Type B pancreatic cell (in vitro differentiated cells): ENCODE results near the gene SEMA3G. TPM values are rescaled to one million over a fixed set of nuclear protein-coding genes. Genes with fewer than 3 reads are reported as not detected.
A peak's percentile ranks its signal among the peaks of the same experiment; 100 is the strongest.

Experiments
- DNase-seq: peaks from one replicate; pipeline ENCODE4 v3.0.0; 2021; ENCODE audit warnings: mixed read lengths; ENCODE audit not compliant: unreplicated experiment; ENCODE audit errors: extremely low spot score
- H3K27ac Mint-ChIP-seq: 2 replicates; pipeline ENCODE4 v1.8.0; 2021; ENCODE audit warnings: mild to moderate bottlenecking, mixed read lengths
- H3K27me3 Mint-ChIP-seq: 2 replicates; pipeline ENCODE4 v1.8.0; 2021; ENCODE audit warnings: mixed read lengths
- H3K36me3 Mint-ChIP-seq: 2 replicates; pipeline ENCODE4 v1.8.0; 2021; ENCODE audit warnings: mixed read lengths
- H3K4me1 Mint-ChIP-seq: one replicate; pipeline ENCODE4 v1.8.0; 2021; ENCODE audit warnings: mixed read lengths; ENCODE audit not compliant: unreplicated experiment
- H3K4me3 Mint-ChIP-seq: 2 replicates; pipeline ENCODE4 v1.8.0; 2021; ENCODE audit warnings: mild to moderate bottlenecking, mixed read lengths
- H3K9me3 Mint-ChIP-seq: 2 replicates; pipeline ENCODE4 v1.8.0; 2021; ENCODE audit warnings: mixed read lengths
- total RNA-seq: library from RNA; stranded (reverse); gene quantifications from 2 replicates; pipeline ENCODE4 v1.2.1, GENCODE V29; 2021; ENCODE audit warnings: low replicate concordance
- TF ChIP-seq, protein P1 (sequence below): fragments of 200-600 bp; sonication (generic); conservative IDR thresholded peaks from 2 replicates; pipeline ENCODE4 v1.5.0; 2021; ENCODE audit warnings: antibody characterized with exemption, mild to moderate bottlenecking

Gene SEMA3G
- total RNA-seq, 1 donor from 2014 or later, result 0.77 TPM

- H3K27ac Mint-ChIP-seq, result peak overlapping the region; percentile 92
- H3K9me3 Mint-ChIP-seq, result no peaks in the 10 kb centered on the region
- H3K27me3 Mint-ChIP-seq, result no peaks in the 10 kb centered on the region
- H3K4me3 Mint-ChIP-seq, result peak overlapping the region; percentile 94
- peaks cover 30% of the 10 kb centered on the region for H3K4me1 Mint-ChIP-seq
- TF ChIP-seq, protein P1, sequence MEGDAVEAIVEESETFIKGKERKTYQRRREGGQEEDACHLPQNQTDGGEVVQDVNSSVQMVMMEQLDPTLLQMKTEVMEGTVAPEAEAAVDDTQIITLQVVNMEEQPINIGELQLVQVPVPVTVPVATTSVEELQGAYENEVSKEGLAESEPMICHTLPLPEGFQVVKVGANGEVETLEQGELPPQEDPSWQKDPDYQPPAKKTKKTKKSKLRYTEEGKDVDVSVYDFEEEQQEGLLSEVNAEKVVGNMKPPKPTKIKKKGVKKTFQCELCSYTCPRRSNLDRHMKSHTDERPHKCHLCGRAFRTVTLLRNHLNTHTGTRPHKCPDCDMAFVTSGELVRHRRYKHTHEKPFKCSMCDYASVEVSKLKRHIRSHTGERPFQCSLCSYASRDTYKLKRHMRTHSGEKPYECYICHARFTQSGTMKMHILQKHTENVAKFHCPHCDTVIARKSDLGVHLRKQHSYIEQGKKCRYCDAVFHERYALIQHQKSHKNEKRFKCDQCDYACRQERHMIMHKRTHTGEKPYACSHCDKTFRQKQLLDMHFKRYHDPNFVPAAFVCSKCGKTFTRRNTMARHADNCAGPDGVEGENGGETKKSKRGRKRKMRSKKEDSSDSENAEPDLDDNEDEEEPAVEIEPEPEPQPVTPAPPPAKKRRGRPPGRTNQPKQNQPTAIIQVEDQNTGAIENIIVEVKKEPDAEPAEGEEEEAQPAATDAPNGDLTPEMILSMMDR, result no peak
- peaks cover 6% of the 10 kb centered on the region for H3K36me3 Mint-ChIP-seq
- DNase-seq, result no peak
Observed at GRCh38 chr3:52454938-52455282, 10.0 kb upstream of the SEMA3G start.

DNA sequence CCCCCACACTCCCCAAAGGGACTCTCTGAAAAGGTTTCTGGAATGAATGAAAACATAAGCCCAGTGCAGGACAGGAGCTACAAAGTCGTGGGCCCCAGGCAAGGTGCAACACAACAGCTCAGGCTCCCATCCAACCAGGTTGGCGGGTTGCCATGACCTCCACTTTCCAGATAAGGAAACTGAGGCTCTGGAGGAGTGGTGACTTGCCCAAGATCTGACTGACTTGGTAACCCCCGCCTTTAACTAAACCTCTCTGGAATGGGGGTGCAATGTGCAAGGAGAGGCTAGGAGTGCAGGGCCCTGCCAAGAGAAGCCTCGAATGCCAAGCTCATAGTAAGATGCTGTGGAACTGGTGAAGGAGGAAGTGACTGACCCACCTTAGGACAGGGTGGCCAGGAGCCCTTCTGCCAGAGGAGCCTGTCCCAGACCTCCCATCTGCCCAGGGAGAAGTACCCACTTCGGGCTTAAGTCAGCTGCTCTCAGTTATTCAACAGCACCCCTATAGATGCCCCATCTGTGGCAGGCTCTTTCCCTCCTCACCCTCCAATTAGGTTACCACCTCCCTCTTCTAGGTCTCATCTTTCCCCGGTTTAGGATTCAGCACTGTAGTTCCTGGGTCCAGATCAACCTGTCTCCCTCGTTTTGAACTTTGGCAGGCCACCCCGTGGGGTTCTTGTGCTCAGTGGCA is 9.5 kb upstream of the SEMA3G start:
- Mint-ChIP-seq H3K27me3 (no peaks in the 10 kb centered on the region), H3K4me3 (peak overlapping the region; percentile 94), H3K27ac (peak overlapping the region; percentile 92), H3K4me1 (peaks cover 30% of the 10 kb centered on the region), H3K9me3 (no peaks in the 10 kb centered on the region), H3K36me3 (peaks cover 6% of the 10 kb centered on the region)
- TF ChIP-seq, protein P1, result no peak
- no peak for DNase-seq

DNA sequence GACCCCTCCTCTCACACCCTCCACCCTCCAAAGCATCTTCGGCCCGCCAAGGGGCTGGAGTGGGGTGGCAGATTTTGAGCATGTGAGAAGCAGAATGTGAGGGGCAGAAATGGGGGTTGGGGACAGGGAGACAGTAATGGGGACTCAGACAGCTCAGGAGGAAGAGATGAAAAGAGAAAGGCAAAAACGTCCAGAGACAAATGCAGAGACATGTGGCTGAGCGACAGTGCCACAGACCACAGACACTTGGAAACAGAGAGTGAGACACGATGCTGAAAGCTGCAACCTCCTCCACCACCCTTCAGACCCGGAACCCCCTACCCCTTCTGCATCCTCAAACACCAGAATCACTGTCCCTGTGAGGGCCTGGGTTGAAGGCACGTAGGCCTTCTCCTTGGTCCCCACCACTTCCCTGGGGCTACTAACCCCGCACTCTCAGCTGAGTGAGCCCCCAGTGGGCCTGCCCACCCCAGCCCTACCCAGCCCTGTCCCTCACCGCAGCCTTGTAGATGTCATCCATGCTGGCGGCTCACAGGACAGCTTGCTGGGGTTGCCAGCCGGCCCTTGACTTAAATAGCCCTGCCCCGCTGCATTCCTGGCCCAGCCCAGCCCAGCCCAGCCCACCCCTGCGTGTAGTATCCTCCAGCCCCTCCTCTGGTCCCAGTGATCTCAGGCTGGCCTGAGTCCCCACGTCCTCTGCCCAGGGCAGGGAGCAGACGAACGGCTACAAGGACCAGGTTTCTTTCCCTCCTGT is 8.8 kb upstream of the SEMA3G start, which contains the start of gene TNNC1:
Gene TNNC1 (minus strand): TSS at position 546 of the 754 bp plus-strand sequence. CDS start 26 bp downstream, at position 520.
- TF ChIP-seq, protein P1, result no peak
- no peak for DNase-seq
- Mint-ChIP-seq H3K27ac (peak within 1 kb of the TSS; percentile 92), H3K27me3 (no peaks in the 10 kb centered on the region), H3K4me1 (peaks cover 30% of the 10 kb centered on the region), H3K4me3 (peak within 1 kb of the TSS; percentile 94), H3K36me3 (peaks cover 6% of the 10 kb centered on the region), H3K9me3 (no peaks in the 10 kb centered on the region)

DNA sequence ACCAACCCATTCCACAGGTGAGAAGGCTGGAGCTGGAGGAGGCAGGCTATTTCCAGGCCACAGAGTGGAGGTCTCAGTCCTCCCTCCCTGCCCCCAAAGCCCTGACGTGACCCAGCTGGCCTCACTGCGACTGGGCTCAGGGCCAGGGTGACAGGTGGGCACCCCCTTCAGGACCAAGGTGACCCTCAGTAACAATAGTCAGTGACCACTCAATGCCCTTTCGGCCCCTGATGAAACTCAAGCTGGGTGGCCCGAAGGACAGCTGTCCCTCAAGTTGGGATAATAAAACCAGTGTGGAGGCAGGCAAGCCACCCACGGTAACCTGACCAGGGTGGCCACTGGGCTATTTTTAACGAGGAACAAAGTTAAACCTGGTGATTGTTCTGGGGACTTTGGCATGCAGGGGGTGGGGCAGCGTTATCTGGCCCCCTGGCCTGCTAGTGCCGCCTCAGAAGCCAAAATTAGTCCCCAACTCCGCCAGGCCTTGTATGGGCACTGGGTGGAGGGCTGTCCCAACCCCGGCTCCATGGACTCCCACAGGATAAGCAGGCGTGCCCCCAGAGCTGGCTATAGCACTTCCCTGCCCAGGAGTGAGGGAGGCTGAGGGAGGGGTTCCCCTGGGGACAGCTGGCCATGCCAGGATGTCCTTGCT is 7.8 kb upstream of the SEMA3G start:
- Mint-ChIP-seq H3K27me3 (no peaks in the 10 kb centered on the region), H3K4me3 (no peak overlapping the region), H3K36me3 (peaks cover 6% of the 10 kb centered on the region), H3K9me3 (no peaks in the 10 kb centered on the region), H3K4me1 (peaks cover 29% of the 10 kb centered on the region), H3K27ac (no peak overlapping the region)
- no peak for DNase-seq
- TF ChIP-seq, protein P1, result no peak

DNA sequence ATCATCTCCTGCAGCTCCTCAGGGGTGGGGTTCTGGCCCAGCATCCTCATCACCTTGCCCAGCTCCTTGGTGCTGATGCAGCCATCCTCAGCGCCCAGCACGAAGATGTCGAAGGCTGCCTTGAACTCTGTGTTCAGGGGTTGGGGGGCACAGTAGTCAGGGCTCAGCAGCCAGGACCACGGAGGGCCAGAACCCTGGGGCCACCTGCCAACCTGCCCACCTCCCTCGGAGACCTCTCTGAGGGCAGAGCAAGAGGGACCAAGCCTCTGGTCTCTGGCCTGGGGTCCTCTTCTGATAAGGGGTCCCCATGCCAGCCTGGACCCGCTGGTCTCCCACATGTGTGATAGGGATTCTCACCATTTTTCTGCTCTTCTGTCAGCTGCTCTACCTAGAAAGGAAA is 7.2 kb upstream of the SEMA3G start:
- Mint-ChIP-seq H3K4me3 (no peak overlapping the region), H3K36me3 (peaks cover 2% of the 10 kb centered on the region), H3K27ac (no peak overlapping the region), H3K9me3 (no peaks in the 10 kb centered on the region), H3K27me3 (no peaks in the 10 kb centered on the region), H3K4me1 (peaks cover 25% of the 10 kb centered on the region)
- DNase-seq, result no peak
- TF ChIP-seq, protein P1, result no peak
